Measurements from ENCODE around the gene SLC9A9. TPM values are rescaled to one million over a fixed set of nuclear protein-coding genes. Genes with fewer than 3 reads are reported as not detected.

Gene SLC9A9
- total and polyA plus RNA-seq, 10 of the 15 experiments (the other 5 are each of a cell fraction or from before 2014, with no cell fraction given) = 3.5 to 14.2 (median 9.3) TPM

- Histone ChIP-seq H4K20me1 (ENCODE audit: control insufficient read depth, insufficient read depth) (no peaks in the 10 kb centered on the region), H3K9me3 (replicated peaks; ENCODE audit: control insufficient read depth, insufficient read depth, low read length) (peaks cover 2% of the 10 kb centered on the region), H2AFZ (ENCODE audit: control insufficient read depth, low read depth, low read length) (no peak overlapping the region), H3K27me3 (replicated peaks in 1 of 2; ENCODE audit: control insufficient read depth in 2 of 2, insufficient read depth in 2 of 2, low read length in 1 of 2) (no peaks in the 10 kb centered on the region), H3K4me3 (no peak overlapping the region), H3K79me2 (ENCODE audit: control insufficient read depth, insufficient read depth, low read length) (no peaks in the 10 kb centered on the region), H3K4me1 (ENCODE audit: control insufficient read depth, insufficient read depth, low read length) (no peaks in the 10 kb centered on the region), H3K36me3 (ENCODE audit: control insufficient read depth in 2 of 2, insufficient read depth in 2 of 2, low read length in 1 of 2) (no peaks in the 10 kb centered on the region), H3K4me2 (ENCODE audit: control insufficient read depth, insufficient read depth) (no peak overlapping the region), H3K27ac (ENCODE audit: control insufficient read depth, insufficient read depth) (no peak overlapping the region), H3K9ac (ENCODE audit: control insufficient read depth, insufficient read depth, low read length) (no peak overlapping the region)
- in situ Hi-C loops (cut with MboI) = no loop called here
- ChIA-PET POLR2A (interaction anchor here (0.6 kb wide), 1 partner anchor 139 kb away, joined by 4 read pairs; no protein-coding TSS in a partner anchor), RAD21 (ENCODE audit: unreplicated experiment) (no interaction called here), CTCF (interaction anchor here (0.6 kb wide), 1 partner anchor 41 kb away, joined by 4 read pairs; no protein-coding TSS in a partner anchor), SMC1A (ENCODE audit: uncharacterized antibody, unreplicated experiment) (interaction anchor here (1.0 kb wide), 1 partner anchor 17 kb away, joined by 3 read pairs; no protein-coding TSS in a partner anchor)
- ATAC-seq (no peak), FAIRE-seq (no peak), DNase-seq (ENCODE audit: low read depth, low spot score) (no peak)
- BruUV-seq (replicated peaks) = no TSS peak
- 93% methylated on average over 3 of the region's 3 CpGs for WGBS (ENCODE audit: insufficient coverage, insufficient replicate concordance, low lambda C conversion rate, missing lambda C conversion rate)
- TF ChIP-seq NKRF (conservative IDR thresholded peaks at IDR 0.05) (no peak), HSF1 (IDR thresholded peaks at IDR 0.05; ENCODE audit: low read depth, low read length) (no peak), RAD51 (IDR thresholded peaks at IDR 0.05) (no peak), HDGF (IDR thresholded peaks at IDR 0.05) (no peak), HCFC1 (IDR thresholded peaks at IDR 0.05; ENCODE audit: low read length) (no peak), EP300 (IDR thresholded peaks at IDR 0.05; ENCODE audit: borderline replicate concordance in 1 of 2, control insufficient read depth in 1 of 2, low read depth in 2 of 2, low read length in 2 of 2) (no peak), MYB (IDR thresholded peaks at IDR 0.05; ENCODE audit: borderline replicate concordance, low read depth, low read length) (no peak), GATAD2B (conservative IDR thresholded peaks at IDR 0.05; ENCODE audit: low read depth) (no peak)
- intact Hi-C loops (cut with micrococcal nuclease; ENCODE audit: unreplicated experiment) = no loop called here
Measured at GRCh38 chr3:143633816-143634215, 214.5 kb downstream of the SLC9A9 start.
